GM06990 (cell line): ENCODE results near the gene WBP2.
"Not testable (repeated sequence)": the region's sequence is repeated elsewhere in the genome, so short reads cannot be mapped to it uniquely, and the experiment has no call there.

Source experiments
- DNase-seq: peaks from one replicate; pipeline ENCODE4 v3.0.0-alpha.2; 2011; ENCODE audit not compliant: insufficient read length; ENCODE audit errors: extremely low read depth
- H3K27me3 ChIP-seq: replicated peaks from 2 replicates; pipeline ENCODE4 v1.6.0; 2011; ENCODE audit warnings: low read length; ENCODE audit not compliant: control insufficient read depth, insufficient read depth
- H3K36me3 ChIP-seq: 2 replicates; pipeline ENCODE4 v1.5.1; 2011; ENCODE audit warnings: low read length; ENCODE audit not compliant: control insufficient read depth, insufficient read depth
- H3K4me3 ChIP-seq: replicated peaks from 2 replicates; pipeline ENCODE4 v1.5.1; 2011; ENCODE audit warnings: low read depth, mild to moderate bottlenecking, control low read depth, low read length
- TF ChIP-seq, protein P1 (sequence below): IDR thresholded peaks from 2 replicates; pipeline ENCODE4 v1.5.1; 2011; ENCODE audit warnings: low read length, control low read depth, mild to moderate bottlenecking, inconsistent platforms; ENCODE audit not compliant: insufficient read depth, poor library complexity, severe bottlenecking

Gene WBP2

DNA sequence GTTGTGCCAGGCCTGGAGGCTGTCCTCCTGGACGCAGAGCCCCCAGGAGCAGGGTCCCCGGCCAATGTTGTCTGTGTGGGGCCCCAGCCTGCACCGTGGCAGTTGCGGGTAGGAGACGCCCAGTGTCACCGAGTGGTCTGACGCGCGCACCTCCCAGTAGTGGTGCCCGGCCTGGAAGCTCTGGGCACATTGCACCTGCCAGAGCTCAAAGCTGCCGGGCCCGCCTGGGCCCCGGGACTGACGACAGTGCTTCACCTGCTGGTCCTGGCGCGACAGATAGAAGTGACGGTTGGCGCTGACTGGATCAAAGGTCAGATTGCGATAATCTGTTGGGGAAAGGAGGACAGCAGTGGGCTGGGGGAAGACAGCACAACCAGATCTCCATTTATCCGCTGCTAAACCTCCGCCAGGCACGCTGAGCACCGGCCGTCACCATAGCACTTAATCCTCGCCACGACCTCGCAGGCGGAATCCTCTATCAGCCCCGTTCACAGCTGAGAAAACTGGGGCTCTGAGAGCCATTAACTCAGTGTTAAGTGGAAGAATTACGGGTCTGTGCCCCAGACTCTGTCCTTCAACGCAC lies 36.0 kb upstream of the WBP2 start:
- Histone ChIP-seq H3K36me3 (peaks cover 11% of the 10 kb centered on the region), H3K4me3 (no peak overlapping the region), H3K27me3 (no peaks in the 10 kb centered on the region)
- no peak for DNase-seq
- TF ChIP-seq, protein P1, sequence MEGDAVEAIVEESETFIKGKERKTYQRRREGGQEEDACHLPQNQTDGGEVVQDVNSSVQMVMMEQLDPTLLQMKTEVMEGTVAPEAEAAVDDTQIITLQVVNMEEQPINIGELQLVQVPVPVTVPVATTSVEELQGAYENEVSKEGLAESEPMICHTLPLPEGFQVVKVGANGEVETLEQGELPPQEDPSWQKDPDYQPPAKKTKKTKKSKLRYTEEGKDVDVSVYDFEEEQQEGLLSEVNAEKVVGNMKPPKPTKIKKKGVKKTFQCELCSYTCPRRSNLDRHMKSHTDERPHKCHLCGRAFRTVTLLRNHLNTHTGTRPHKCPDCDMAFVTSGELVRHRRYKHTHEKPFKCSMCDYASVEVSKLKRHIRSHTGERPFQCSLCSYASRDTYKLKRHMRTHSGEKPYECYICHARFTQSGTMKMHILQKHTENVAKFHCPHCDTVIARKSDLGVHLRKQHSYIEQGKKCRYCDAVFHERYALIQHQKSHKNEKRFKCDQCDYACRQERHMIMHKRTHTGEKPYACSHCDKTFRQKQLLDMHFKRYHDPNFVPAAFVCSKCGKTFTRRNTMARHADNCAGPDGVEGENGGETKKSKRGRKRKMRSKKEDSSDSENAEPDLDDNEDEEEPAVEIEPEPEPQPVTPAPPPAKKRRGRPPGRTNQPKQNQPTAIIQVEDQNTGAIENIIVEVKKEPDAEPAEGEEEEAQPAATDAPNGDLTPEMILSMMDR = no peak

DNA sequence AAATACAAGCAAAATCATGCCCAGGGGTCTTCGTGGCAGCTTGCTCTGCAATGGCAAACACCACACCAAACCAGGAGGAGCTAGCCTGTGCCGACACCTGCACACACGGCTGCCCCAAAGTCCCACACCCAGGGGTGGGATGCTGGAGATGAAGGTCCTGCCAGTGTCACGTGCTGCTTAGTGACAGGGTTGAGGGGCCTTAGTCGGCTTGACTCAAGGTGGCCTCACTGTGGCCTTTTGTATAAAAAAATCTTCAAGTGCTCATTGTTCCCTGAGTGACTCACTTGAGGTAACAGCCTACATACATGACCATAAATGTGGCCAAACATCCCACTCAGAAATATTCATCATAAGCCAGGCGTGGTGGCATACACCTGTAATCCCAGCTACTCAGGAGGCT lies 34.3 kb upstream of the WBP2 start:
- TF ChIP-seq, protein P1 = no peak
- Histone ChIP-seq H3K36me3 (peaks cover 11% of the 10 kb centered on the region), H3K27me3 (no peaks in the 10 kb centered on the region), H3K4me3 (no peak overlapping the region)
- no peak for DNase-seq

DNA sequence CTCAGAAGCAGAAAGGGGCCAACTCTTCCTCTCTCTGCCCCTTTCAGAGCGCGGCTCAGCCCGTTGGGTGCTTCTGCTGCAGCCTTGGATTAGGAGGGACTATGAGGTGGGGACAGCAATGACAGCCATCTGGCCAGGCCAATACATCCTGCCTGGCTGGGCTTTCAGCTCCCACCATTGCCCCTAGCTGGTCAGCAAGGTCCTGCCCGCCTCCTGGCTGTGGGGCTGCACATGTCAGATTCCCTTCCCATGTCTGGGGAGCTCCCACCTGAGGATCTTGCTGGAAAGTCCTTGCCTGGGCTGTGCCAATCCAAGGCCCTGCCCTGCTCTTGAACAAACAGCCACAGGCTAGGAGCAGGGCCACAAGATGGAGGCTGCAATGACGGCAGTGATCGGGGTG lies 33.3 kb upstream of the WBP2 start:
- TF ChIP-seq, protein P1 = no peak
- H3K27me3 ChIP-seq = no peaks in the 10 kb centered on the region
- peaks cover 11% of the 10 kb centered on the region for H3K36me3 ChIP-seq
- no peak for DNase-seq
- H3K4me3 ChIP-seq = no peak overlapping the region

DNA sequence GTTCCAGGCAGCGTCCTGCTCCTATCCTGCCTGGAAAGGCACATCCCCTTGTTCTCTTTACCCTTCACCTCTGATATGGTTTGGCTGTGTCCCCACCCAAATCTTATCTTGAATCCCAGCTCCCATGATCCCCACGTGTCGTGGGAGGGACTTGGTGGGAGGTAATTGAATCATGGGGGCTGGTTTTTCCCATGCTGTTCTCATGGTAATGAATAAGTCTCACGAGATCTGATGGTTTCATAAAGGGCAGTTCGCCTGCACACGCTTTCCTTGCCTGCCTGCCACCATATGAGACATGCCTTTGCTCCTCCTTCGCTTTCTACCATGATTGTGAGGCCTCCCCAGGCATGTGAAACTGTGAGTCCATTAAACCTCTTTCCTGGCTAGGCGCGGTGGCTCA lies 30.7 kb upstream of the WBP2 start:
- DNase-seq, H3K27me3 ChIP-seq, H3K36me3 ChIP-seq, H3K4me3 ChIP-seq: not testable (repeated sequence)

DNA sequence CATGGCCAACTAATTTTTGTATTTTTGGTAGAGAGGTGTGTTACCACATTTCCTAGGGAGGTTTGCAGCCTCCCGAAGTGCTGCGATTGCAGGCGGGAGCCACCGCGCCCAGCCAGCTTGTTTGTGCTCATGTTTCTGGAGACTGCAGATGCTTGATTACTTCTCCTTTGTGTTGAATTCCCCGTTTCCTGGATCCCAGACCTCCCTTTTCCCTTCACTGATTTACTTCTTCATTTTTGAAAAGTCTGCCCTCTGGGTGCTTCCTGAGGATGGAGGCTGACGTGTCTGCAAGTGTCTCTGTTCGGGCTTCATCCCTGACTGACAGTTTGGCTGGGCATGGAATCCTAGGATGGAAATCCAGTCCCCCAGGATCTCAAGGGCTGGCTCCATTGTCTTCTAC lies 30.3 kb upstream of the WBP2 start:
- H3K4me3 ChIP-seq = no peak overlapping the region
- DNase-seq = no peak
- TF ChIP-seq, protein P1 = no peak
- no peaks in the 10 kb centered on the region for H3K27me3 ChIP-seq
- H3K36me3 ChIP-seq = no peaks in the 10 kb centered on the region; the same call in 1 of the 2 replicates

DNA sequence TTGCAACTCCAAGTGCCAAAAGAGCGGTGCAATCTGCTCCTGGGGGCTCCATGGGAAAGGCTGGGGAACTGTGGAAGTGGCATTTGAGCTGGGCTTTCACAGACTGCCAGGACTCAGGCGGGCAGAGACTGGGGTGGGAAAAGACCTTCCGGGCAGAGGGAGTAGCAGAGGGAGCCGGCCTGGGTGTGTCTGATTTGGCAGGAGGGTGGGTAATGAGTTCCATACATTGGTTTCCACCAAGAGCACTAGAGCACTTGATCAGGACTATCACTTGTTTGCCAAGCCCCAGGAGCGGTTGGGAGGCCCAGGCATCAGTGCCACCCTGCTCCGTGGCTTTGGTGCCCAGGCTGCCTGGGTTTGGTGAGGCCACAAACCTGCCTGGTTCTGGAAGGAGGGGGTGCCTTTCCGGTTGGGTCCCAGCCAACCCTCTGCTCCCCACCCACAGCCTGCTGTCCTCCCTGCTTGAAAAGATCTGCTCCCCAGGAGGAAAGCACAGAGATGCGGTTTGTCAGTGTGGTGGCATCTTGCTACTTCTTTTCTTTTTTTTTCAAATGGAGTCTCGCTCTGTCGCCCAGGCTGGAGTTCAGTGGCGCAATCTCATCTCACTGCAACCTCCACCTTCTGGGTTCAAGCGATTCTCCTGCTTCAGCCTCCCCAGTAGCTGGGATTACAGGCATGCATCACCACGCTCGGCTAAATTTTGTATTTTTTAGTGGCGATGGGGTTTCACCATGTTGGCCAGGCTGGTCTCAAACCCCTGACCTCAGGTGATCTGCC lies 26.7 kb upstream of the WBP2 start:
- Histone ChIP-seq H3K36me3 (no peaks in the 10 kb centered on the region), H3K4me3 (no peak overlapping the region), H3K27me3 (no peaks in the 10 kb centered on the region)
- no peak for DNase-seq
- TF ChIP-seq, protein P1 = no peak
